ENCODE results near the gene SFXN3. TPM values are rescaled to one million over a fixed set of nuclear protein-coding genes. Genes with fewer than 3 reads are reported as not detected.

SFXN3 gene
- total and polyA plus RNA-seq, 10 of the 15 experiments (the other 5 are each of a cell fraction or from before 2014, with no cell fraction given): 0.05 to 11.3 (median 1.2) TPM

DNA sequence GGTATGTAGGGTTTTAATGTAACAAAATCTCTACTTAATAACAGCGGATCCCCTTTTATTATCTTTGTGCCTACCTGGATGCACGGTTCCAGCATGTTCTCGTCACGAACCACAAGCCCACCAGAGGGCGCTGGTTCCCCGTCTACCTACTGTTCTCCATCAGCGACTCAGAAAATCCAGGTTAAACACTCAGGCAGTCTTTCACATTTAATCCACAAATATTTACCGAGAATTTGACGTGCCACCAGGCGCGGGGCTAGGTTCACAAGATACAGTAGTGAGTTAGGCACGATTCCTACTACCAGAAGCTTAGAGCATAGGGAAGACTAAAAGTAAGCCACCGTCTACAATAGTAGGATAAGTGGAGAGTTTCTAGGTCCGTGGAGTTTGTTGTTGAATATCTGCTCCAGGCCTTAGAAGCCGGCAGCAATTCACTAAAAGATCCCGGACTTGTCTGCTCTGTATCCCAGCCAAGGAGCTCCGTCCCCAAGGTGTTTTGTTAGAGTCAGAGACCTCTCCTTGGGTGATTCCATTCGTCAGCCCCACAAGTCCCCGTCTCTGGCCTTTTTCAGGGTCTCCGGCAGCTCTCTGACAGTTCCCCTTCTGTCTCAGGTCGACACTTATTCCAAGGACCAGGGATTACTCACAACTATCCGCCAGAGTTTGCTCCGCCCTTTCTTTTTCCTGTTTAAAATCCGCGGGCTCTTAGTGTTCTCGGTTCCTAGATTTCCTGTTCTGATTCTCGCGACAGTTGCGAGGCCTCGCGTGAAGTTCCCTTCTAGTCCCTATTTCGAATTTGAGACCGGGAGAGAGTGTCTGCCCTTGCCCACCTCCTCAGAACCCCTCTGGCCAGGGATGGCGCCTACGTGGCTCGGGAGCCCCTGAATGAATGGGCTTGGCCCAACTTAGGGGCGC lies 29.3 kb downstream of the SFXN3 start:
- FAIRE-seq: peak; percentile 89
- BruUV-seq (replicated peaks): TSS peak; percentile 92
- peak; percentile 81 for DNase-seq (ENCODE audit: low read depth, low spot score)
- H3K79me2 ChIP-seq (ENCODE audit: control insufficient read depth, insufficient read depth, low read length): peaks cover 20% of the 10 kb centered on the region
- peaks cover 0 to 3% of the 10 kb centered on the region in 2 experiments; a peak in 1 of 4 replicates for H3K27me3 ChIP-seq (replicated peaks in 1 of 2; ENCODE audit: control insufficient read depth in 2 of 2, insufficient read depth in 2 of 2, low read length in 1 of 2)
- in situ Hi-C loops (cut with MboI) (no loop called here), intact Hi-C loops (cut with micrococcal nuclease; ENCODE audit: unreplicated experiment) (loop anchor here (1.0 kb wide), 1 partner anchor 8 kb away; no protein-coding TSS in a partner anchor)
- peak overlapping the region; percentile 82 for H3K4me2 ChIP-seq (ENCODE audit: control insufficient read depth, insufficient read depth)
- WGBS (ENCODE audit: insufficient coverage, insufficient replicate concordance, low lambda C conversion rate, missing lambda C conversion rate): 2% methylated on average over 37 of the region's 37 CpGs
- peak overlapping the region; percentile 95 for H3K4me3 ChIP-seq
- ChIA-PET SMC1A (ENCODE audit: uncharacterized antibody, unreplicated experiment) (interaction anchor here (0.8 to 2.5 kb wide), 7 partner anchors 8 to 81 kb away, joined by 3 to 15 read pairs (median 4); no protein-coding TSS in a partner anchor), POLR2A (interaction anchor here (1.4 to 5.2 kb wide), 5 partner anchors 9 to 63 kb away, joined by 4 to 42 read pairs (median 7); partner anchors contain the start of genes PDZD7 and SFXN3), CTCF (interaction anchor here (0.6 to 24.4 kb wide), 13 partner anchors 1 to 1549 kb away, joined by 3 to 885 read pairs (median 4); partner anchors contain the start of genes KAZALD1, PDZD7 and SFXN3), RAD21 (ENCODE audit: unreplicated experiment) (interaction anchor here (1.4 to 7.5 kb wide), 5 partner anchors 9 to 81 kb away, joined by 3 to 68 read pairs (median 32); no protein-coding TSS in a partner anchor)
- H3K36me3 ChIP-seq (ENCODE audit: control insufficient read depth in 2 of 2, insufficient read depth in 2 of 2, low read length in 1 of 2): no peaks in the 10 kb centered on the region
- H3K27ac ChIP-seq (ENCODE audit: control insufficient read depth, insufficient read depth): peak overlapping the region; percentile 98
- no peaks in the 10 kb centered on the region for H3K9me3 ChIP-seq (replicated peaks; ENCODE audit: control insufficient read depth, insufficient read depth, low read length)
- peak; percentile 54 for ATAC-seq
- H3K4me1 ChIP-seq (ENCODE audit: control insufficient read depth, insufficient read depth, low read length): peaks cover 31% of the 10 kb centered on the region
- peak overlapping the region; percentile 93 for H2AFZ ChIP-seq (ENCODE audit: control insufficient read depth, low read depth, low read length)
- no peaks in the 10 kb centered on the region for H4K20me1 ChIP-seq (ENCODE audit: control insufficient read depth, insufficient read depth)
- H3K9ac ChIP-seq (ENCODE audit: control insufficient read depth, insufficient read depth, low read length): peak overlapping the region; percentile 98
- TF ChIP-seq SP1 (IDR thresholded peaks at IDR 0.05; ENCODE audit: low read depth, low read length) (peak; percentile 24), USF1 (IDR thresholded peaks at IDR 0.05; ENCODE audit: borderline replicate concordance, extremely low read length, insufficient read depth, low read depth, low read length) (no peak), PAX8 (IDR thresholded peaks at IDR 0.05) (no peak), RUNX3 (IDR thresholded peaks at IDR 0.05; ENCODE audit: low read length) (peak; percentile 91), SMAD5 (IDR thresholded peaks at IDR 0.05; ENCODE audit: low read depth) (0 out of 2 replicates have a peak, but pooled peaks have one; percentile 57), EED (IDR thresholded peaks at IDR 0.05; ENCODE audit: low read depth) (no peak), CHD2 (IDR thresholded peaks at IDR 0.05; ENCODE audit: borderline replicate concordance, low read depth, low read length) (peak; percentile 99), CREM (IDR thresholded peaks at IDR 0.05; ENCODE audit: low read depth) (peak; percentile 69; the same call in 1 of the 2 replicates), BRCA1 (IDR thresholded peaks at IDR 0.05; ENCODE audit: low read depth, low read length) (peak; percentile 92), SIN3A (IDR thresholded peaks at IDR 0.05; ENCODE audit: low read depth, low read length) (peak; percentile 97), TCF7 (IDR thresholded peaks at IDR 0.05; ENCODE audit: borderline replicate concordance) (no peak), CBX3 (IDR thresholded peaks at IDR 0.05; ENCODE audit: borderline replicate concordance, low read depth) (no peak), YY1 (IDR thresholded peaks at IDR 0.05; ENCODE audit: low read depth, low read length) (peak; percentile 57; the same call in 1 of the 2 replicates), CTCF (IDR thresholded peaks at IDR 0.05 in 2 of 3, conservative IDR thresholded peaks at IDR 0.05 in 1 of 3; ENCODE audit: control insufficient read depth in 2 of 3, extremely low read depth in 1 of 3, insufficient read depth in 1 of 3, low read depth in 3 of 3, low read length in 3 of 3) (peak; percentile 87 to 92 (median 92)), PML (IDR thresholded peaks at IDR 0.05; ENCODE audit: low read length) (peak; percentile 65; the same call in 1 of the 2 replicates), HDAC2 (IDR thresholded peaks at IDR 0.05) (peak; percentile 95; the same call in 1 of the 2 replicates), IKZF2 (IDR thresholded peaks at IDR 0.05) (no peak)
- TF ChIP-seq, protein P1, sequence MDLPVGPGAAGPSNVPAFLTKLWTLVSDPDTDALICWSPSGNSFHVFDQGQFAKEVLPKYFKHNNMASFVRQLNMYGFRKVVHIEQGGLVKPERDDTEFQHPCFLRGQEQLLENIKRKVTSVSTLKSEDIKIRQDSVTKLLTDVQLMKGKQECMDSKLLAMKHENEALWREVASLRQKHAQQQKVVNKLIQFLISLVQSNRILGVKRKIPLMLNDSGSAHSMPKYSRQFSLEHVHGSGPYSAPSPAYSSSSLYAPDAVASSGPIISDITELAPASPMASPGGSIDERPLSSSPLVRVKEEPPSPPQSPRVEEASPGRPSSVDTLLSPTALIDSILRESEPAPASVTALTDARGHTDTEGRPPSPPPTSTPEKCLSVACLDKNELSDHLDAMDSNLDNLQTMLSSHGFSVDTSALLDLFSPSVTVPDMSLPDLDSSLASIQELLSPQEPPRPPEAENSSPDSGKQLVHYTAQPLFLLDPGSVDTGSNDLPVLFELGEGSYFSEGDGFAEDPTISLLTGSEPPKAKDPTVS (IDR thresholded peaks at IDR 0.05; ENCODE audit: low read depth, low read length): no peak
